B cell (primary cell): ENCODE results near the gene ITGA3. TPM values are rescaled to one million over a fixed set of nuclear protein-coding genes. Genes with fewer than 3 reads are reported as not detected.

Experiments used
- ATAC-seq: fragments of 200-7000 bp; cut with Tn5 transposase; one replicate; pipeline ENCODE4 v1.10.0; 2021; ENCODE audit warnings: low read depth, mild to moderate bottlenecking, moderate number of reproducible peaks, moderate library complexity
- CTCF ChIA-PET: fragments of 350-600 bp; sonication (Branson Sonifier 250); formaldehyde crosslinking; loops from one replicate; lab custom pipeline; 2021; ENCODE audit warnings: antibody characterized with exemption, inconsistent platforms; lab: Charles Lee
- POLR2A ChIA-PET: fragments of 350-600 bp; sonication (Branson Sonifier 250); formaldehyde crosslinking; loops from one replicate; lab custom pipeline; 2021; ENCODE audit warnings: antibody characterized with exemption; lab: Charles Lee
- DNase-seq: peaks from one replicate; pipeline ENCODE4 v3.0.0; 2013
- H2AFZ ChIP-seq: 2 replicates; pipeline ENCODE4 v1.6.1; 2012; ENCODE audit warnings: mild to moderate bottlenecking, low read depth, low read length; ENCODE audit not compliant: insufficient read depth, poor library complexity, severe bottlenecking
- H3K27ac ChIP-seq, 2 donors: 1 replicate in 1 of 2; 2 replicates in 1 of 2; pipeline ENCODE4 v1.5.1; 2012 to 2013; ENCODE audit warnings: low read length in 2 of 2, mild to moderate bottlenecking in 2 of 2, moderate library complexity in 1 of 2
- H3K27me3 ChIP-seq, 4 experiments: fragments of 200-600 bp in 1 of 4; sonication (generic) in 1 of 4; replicated peaks in 1 of 4; 1 replicate in 2 of 4; 2 replicates in 2 of 4; pipeline versions ENCODE4 v1.6.1 to v1.7.0; 2013 to 2016; ENCODE audit warnings: low read length in 3 of 4, mild to moderate bottlenecking in 2 of 4, mixed read lengths in 1 of 4, moderate library complexity in 1 of 4; ENCODE audit not compliant: insufficient read depth in 4 of 4, control insufficient read depth in 3 of 4; ENCODE audit errors: control extremely low read depth in 1 of 4
- H3K36me3 ChIP-seq, 2 experiments: replicated peaks in 1 of 2; 1 replicate in 1 of 2; 2 replicates in 1 of 2; pipeline versions ENCODE4 v1.6.1 to v1.7.1; 2013; ENCODE audit warnings: low read length in 1 of 2; ENCODE audit not compliant: insufficient read depth in 2 of 2, control insufficient read depth in 1 of 2; ENCODE audit errors: control extremely low read depth in 1 of 2, extremely low read depth in 1 of 2
- H3K4me1 ChIP-seq, 2 donors: fragments of 200-600 bp in 1 of 2; sonication (generic) in 1 of 2; 1 replicate in 1 of 2; 2 replicates in 1 of 2; pipeline versions ENCODE4 v1.5.1 to v1.6.1; 2013 to 2017; ENCODE audit warnings: low read length in 2 of 2; ENCODE audit not compliant: control insufficient read depth in 2 of 2, insufficient read depth in 2 of 2
- H3K4me2 ChIP-seq: replicated peaks from 2 replicates; pipeline ENCODE3; 2012; ENCODE audit warnings: mild to moderate bottlenecking, low read depth, low read length; ENCODE audit not compliant: poor library complexity, severe bottlenecking
- H3K4me3 ChIP-seq, 5 experiments: fragments of 200-600 bp in 1 of 5; sonication (generic) in 1 of 5; 1 replicate in 3 of 5; 2 replicates in 2 of 5; pipeline versions ENCODE4 v1.5.1 to v1.7.0; 2011 to 2016; ENCODE audit warnings: low read length in 4 of 5, mild to moderate bottlenecking in 4 of 5, low read depth in 2 of 5, control low read depth in 1 of 5, moderate library complexity in 1 of 5; ENCODE audit not compliant: insufficient read depth in 1 of 5; ENCODE audit errors: control extremely low read depth in 1 of 5, extremely low read depth in 1 of 5
- H3K79me2 ChIP-seq: fragments of 200-600 bp; sonication (generic); one replicate; pipeline ENCODE4 v1.6.0; 2016; ENCODE audit warnings: low read length; ENCODE audit not compliant: control insufficient read depth, insufficient read depth
- H3K9ac ChIP-seq: fragments of 200-600 bp; sonication (generic); 2 replicates; pipeline ENCODE4 v1.6.1; 2017; ENCODE audit warnings: mild to moderate bottlenecking, low read length, moderate library complexity
- H3K9me3 ChIP-seq, 3 donors: one replicate each; pipeline versions ENCODE4 v1.6.1 to v1.7.1; 2013; ENCODE audit warnings: low read length in 2 of 3; ENCODE audit not compliant: control insufficient read depth in 2 of 3, insufficient read depth in 1 of 3; ENCODE audit errors: control extremely low read depth in 1 of 3
- H4K20me1 ChIP-seq: 2 replicates; pipeline ENCODE4 v1.6.0; 2012; ENCODE audit warnings: mild to moderate bottlenecking, low read length; ENCODE audit not compliant: insufficient read depth, control insufficient read depth, poor library complexity, severe bottlenecking
- H3K27ac Mint-ChIP-seq: one replicate; pipeline ENCODE4 v1.8.0; 2021; ENCODE audit warnings: mixed read lengths
- H3K27me3 Mint-ChIP-seq: one replicate; pipeline ENCODE4 v1.8.0; 2021; ENCODE audit warnings: mixed read lengths
- H3K4me1 Mint-ChIP-seq: one replicate; pipeline ENCODE4 v1.8.0; 2021; ENCODE audit warnings: mixed read lengths
- H3K4me3 Mint-ChIP-seq: one replicate; pipeline ENCODE4 v1.8.0; 2021; ENCODE audit warnings: mixed read lengths
- H3K9me3 Mint-ChIP-seq: one replicate; pipeline ENCODE4 v1.8.0; 2022; ENCODE audit warnings: mixed read lengths; ENCODE audit not compliant: insufficient read depth
- CTCF ChIP-seq: fragments of 200-600 bp; IDR thresholded peaks from one replicate; pipeline ENCODE4 v1.8.0; 2022; ENCODE audit warnings: antibody characterized with exemption, mild to moderate bottlenecking
- EZH2 ChIP-seq: IDR thresholded peaks from 2 replicates; pipeline ENCODE4 v1.6.1; 2012; ENCODE audit warnings: borderline replicate concordance, low read depth, mild to moderate bottlenecking, moderate library complexity, low read length; ENCODE audit not compliant: insufficient read depth, poor library complexity, severe bottlenecking
- WGBS: methylation state at CpG from one replicate; pipeline ENCODE4 v1.1.5; 2013; ENCODE audit warnings: missing lambda C conversion rate; ENCODE audit not compliant: insufficient coverage; 5-methylcytosine and 5-hydroxymethylcytosine counted together
- intact Hi-C: fragments of 100-400 bp; cut with micrococcal nuclease; formaldehyde crosslinking; loops from one replicate; pipeline ENCODE4 v1.10.0; 2022
- polyA plus RNA-seq: library from polyadenylated mRNA; depleted of rRNA; stranded (reverse); fragments of >200 nt; gene quantifications from 2 replicates; pipeline ENCODE4 v1.2.3, GENCODE V29; 2012
- total RNA-seq, 2 donors: library from RNA; stranded (reverse); fragments of 120-200 nt in 1 of 2; gene quantifications; 1 replicate in 1 of 2; 2 replicates in 1 of 2; pipeline versions ENCODE4 v1.2.3 to v1.2.4, GENCODE V29; 2013 to 2022

Gene ITGA3
- total and polyA plus RNA-seq, 2 donors (not counting 1 experiment from before 2014, with no cell fraction given) = 11.9 to 13.3 TPM

GRCh38 chr17:50028736-50029120, 27.2 kb upstream of the ITGA3 start:
- no peak overlapping the region for H2AFZ ChIP-seq
- H3K4me3 Mint-ChIP-seq = no peak overlapping the region
- H3K79me2 ChIP-seq = no peaks in the 10 kb centered on the region
- ATAC-seq (no peak), DNase-seq (no peak)
- H3K27ac ChIP-seq = no peak overlapping the region
- intact Hi-C loops = no loop called here
- H3K4me1 ChIP-seq = peaks cover 10 to 13% of the 10 kb centered on the region in 2 donors
- ChIA-PET CTCF (interaction anchor here (0.5 to 4.9 kb wide), 6 partner anchors 16 to 267 kb away, joined by 3 to 68 read pairs (median 5); no protein-coding TSS in a partner anchor), POLR2A (interaction anchor here (1.1 kb wide), 1 partner anchor 31 kb away, joined by 3 read pairs; no protein-coding TSS in a partner anchor)
- peaks cover 0 to 31% (median 13%) of the 10 kb centered on the region in 4 experiments for H3K27me3 ChIP-seq
- H3K27ac Mint-ChIP-seq = no peak overlapping the region
- no peak overlapping the region for H3K4me3 ChIP-seq
- no peak overlapping the region for H3K4me2 ChIP-seq
- H3K27me3 Mint-ChIP-seq = peaks cover 41% of the 10 kb centered on the region
- TF ChIP-seq CTCF (no peak), EZH2 (no peak)
- peaks cover 11% of the 10 kb centered on the region for H3K4me1 Mint-ChIP-seq
- WGBS = 82% methylated on average over 3 of the region's 6 CpGs
- no peaks in the 10 kb centered on the region for H4K20me1 ChIP-seq
- H3K9me3 ChIP-seq = no peaks in the 10 kb centered on the region
- H3K9ac ChIP-seq = no peak overlapping the region
- no peaks in the 10 kb centered on the region for H3K36me3 ChIP-seq
- H3K9me3 Mint-ChIP-seq = no peaks in the 10 kb centered on the region

- ATAC-seq = no peak
- no peak for DNase-seq
- no peaks in the 10 kb centered on the region for H3K9me3 ChIP-seq
- peaks cover 0 to 31% (median 13%) of the 10 kb centered on the region in 4 experiments for H3K27me3 ChIP-seq
- Mint-ChIP-seq H3K27me3 (peaks cover 43% of the 10 kb centered on the region), H3K27ac (no peak overlapping the region), H3K9me3 (no peaks in the 10 kb centered on the region), H3K4me1 (peaks cover 11% of the 10 kb centered on the region), H3K4me3 (no peak overlapping the region)
- no peak overlapping the region for H3K27ac ChIP-seq
- POLR2A ChIA-PET = interaction anchor here (1.1 kb wide), 1 partner anchor 31 kb away, joined by 3 read pairs; no protein-coding TSS in a partner anchor
- H3K9ac ChIP-seq = no peak overlapping the region
- no peak for TF ChIP-seq EZH2
- no peak for TF ChIP-seq CTCF
- CTCF ChIA-PET = interaction anchor here (0.5 to 4.9 kb wide), 7 partner anchors 13 to 1738 kb away, joined by 3 to 68 read pairs (median 4); no protein-coding TSS in a partner anchor
- peaks cover 10 to 13% of the 10 kb centered on the region in 2 donors for H3K4me1 ChIP-seq
- no peak overlapping the region for H3K4me2 ChIP-seq
- intact Hi-C loops = no loop called here
- H4K20me1 ChIP-seq = no peaks in the 10 kb centered on the region
- H3K4me3 ChIP-seq = no peak overlapping the region
- no peaks in the 10 kb centered on the region for H3K36me3 ChIP-seq
- H2AFZ ChIP-seq = no peak overlapping the region
- 92% methylated on average over 7 of the region's 7 CpGs for WGBS
- H3K79me2 ChIP-seq = no peaks in the 10 kb centered on the region
Measured at GRCh38 chr17:50029185-50029584, 26.7 kb upstream of the ITGA3 start.
